ENCODE data around the gene CCDC7. TPM values are rescaled to one million over a fixed set of nuclear protein-coding genes. Genes with fewer than 3 reads are reported as not detected.
"Not testable (repeated sequence)": the region's sequence is repeated elsewhere in the genome, so short reads cannot be mapped to it uniquely, and the experiment has no call there.

The CCDC7 gene
- total RNA-seq, 1 experiment from 2014 or later: 3.0 TPM

DNA sequence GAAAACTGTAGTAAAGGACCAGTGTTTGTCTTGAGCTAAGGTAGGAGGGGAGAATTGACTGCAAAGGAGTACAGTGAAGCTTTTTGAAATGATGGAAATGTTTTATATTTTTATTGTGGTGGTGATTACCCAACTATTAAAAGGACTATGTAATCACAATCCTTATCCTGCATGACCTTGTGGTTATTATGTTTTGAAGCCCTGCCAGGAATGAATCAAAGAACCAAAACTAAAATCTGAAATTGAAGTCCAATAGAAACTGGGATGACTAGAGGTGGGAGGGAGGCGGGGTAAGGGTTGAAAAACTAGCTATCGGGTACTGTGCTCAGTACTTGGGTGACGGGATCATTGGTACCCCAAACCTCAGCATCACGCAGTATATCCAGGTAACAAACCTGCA lies 8.2 kb downstream of the CCDC7 start:
- no peak for DNase-seq (ENCODE audit: low spot score)

DNA sequence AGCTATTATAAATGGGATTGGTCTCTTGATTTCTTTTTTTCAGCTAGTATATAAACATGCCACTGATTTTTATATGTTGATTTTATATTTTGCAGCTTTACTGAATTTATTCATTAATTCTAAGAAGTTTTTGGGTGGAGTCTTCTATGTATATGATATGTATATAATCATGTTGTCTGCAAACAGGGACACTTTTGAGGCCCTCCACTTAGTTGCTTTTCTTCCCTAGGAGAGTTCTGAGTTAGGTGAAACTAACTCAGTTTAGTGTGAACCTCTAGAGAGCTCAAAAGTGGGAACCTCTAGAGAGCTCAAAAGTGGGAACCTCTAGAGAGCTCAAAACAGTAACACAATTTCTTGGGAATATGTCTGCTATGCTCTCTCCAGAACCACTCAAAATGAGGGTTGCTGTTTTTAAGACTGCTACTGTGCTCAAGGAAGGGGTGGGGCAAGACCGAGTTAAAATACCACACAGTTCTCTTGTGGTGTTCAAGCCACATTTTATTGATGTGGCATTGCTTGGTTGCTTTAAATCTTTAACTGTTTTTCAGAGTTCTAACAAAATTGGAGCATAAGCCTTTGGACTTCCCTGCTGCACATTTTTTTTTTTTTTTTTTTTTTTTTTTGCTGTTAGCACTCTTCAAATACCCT lies 13.2 kb downstream of the CCDC7 start:
- DNase-seq (ENCODE audit: low spot score): no peak

DNA sequence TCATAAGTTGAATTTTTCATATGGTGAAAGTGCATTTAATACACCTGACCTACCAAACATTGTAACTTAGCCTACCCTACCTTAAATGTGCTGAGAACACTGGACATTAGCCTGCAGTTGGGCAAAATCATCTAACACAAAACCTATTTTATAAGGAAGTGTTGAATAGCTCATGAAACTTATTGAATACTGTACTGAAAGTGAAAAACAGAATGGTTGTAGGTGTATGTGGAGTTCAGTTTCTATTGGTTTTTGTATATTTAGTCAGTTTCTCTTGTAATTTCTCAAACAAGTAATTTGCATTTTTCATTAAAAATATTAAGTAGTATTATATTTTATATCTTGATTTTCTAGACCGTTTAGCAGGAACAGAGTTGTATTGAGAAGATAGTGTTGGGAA lies 15.3 kb downstream of the CCDC7 start:
- no peak for DNase-seq (ENCODE audit: low spot score)

DNA sequence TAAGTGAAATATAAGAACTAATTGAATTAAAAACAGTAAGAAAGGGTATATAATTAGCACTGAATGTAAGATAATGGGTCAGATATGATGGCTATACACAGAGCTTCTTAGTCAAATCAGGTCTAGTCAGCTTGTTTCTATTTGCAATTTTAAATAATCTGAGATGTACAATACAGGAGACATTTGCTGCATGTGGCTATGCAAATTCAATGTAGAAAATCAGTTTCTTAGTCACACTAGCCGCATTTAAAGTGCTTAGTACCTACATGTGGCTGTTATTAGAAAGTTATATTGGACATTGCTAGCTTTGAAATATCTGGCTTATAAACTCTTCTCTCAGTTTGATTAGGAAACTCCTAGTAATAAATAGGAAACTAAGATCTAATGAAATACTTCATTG lies 25.3 kb downstream of the CCDC7 start:
- DNase-seq (ENCODE audit: low spot score): no peak

DNA sequence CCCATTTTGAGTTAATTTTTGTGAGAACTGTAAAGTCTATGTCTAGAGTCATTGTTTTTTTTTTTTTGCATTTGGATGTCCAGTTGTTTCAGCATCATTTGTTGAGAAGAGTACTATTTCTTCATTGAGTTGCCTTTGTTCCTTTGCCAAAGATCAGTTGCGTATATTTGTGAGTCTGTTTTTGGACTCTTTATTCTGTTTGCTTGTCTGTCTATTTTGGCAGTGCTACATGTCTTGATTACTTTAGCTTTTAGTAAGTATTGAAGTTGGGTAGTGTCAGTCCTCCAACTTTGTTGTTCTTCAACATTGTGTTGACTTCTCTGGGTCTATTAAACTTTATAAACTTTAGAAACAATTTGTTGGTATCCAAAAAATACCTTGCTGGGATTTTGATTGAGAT lies 31.6 kb downstream of the CCDC7 start:
- no peak for DNase-seq (ENCODE audit: low spot score)

DNA sequence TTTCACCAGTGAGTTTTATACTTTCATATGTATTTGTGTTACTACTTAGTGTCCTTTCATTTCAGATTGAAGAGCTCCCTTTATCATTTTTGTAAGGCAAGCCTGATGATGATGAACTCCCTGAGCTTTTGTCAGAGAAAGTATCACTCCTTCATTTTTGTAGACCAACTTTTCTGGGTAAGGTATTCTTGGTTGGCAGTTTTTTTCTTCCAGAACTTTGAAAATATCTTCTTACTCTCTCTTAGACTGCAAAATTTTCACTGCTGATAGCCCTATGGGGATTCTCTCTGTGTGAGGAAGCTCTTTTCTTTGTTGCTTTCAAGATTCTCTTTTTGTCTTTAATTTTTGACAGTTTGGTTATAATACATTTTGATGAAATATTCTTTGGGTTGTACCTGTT lies 35.7 kb downstream of the CCDC7 start:
- no peak for DNase-seq (ENCODE audit: low spot score)

DNA sequence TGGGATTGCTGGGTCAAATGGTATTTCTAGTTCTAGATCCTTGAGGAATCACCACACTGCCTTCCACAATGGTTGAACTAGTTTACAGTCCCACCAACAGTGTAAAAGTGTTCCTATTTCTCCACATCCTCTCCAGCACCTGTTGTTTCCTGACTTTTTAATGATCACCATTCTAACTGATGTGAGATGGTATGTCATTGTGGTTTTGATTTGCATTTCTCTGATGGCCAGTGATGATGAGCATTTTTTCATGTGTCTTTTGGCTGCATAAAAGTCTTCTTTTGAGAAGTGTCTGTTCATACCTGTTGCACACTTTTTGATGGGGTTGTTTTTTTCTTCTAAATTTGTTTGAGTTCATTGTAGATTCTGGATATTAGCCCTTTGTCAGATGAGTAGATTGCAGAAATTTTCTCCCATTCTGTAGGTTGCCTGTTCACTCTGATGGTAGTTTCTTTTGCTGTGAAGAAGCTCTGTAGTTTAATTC lies 37.1 kb downstream of the CCDC7 start:
- not testable (repeated sequence) for DNase-seq (ENCODE audit: low spot score)

DNA sequence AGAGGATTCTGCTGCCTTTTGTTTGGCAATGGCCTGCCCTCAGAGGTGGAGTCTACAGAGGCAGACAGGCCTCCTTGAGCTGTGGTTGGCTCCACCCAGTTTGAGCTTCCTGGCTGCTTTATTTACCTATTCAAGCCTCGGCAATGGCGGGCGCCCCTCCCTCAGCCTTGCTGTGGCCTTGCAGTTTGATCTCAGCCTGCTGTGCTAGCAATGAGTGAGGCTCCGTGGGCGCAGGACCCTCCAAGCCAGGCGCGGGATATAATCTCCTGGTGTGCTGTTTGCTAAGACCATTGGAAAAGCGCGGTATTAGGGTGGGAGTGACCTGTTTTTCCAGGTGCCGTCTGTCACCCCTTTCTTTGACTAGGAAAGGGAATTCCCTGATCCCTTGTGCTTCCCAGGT lies 42.1 kb downstream of the CCDC7 start:
- DNase-seq (ENCODE audit: low spot score): not testable (repeated sequence)

DNA sequence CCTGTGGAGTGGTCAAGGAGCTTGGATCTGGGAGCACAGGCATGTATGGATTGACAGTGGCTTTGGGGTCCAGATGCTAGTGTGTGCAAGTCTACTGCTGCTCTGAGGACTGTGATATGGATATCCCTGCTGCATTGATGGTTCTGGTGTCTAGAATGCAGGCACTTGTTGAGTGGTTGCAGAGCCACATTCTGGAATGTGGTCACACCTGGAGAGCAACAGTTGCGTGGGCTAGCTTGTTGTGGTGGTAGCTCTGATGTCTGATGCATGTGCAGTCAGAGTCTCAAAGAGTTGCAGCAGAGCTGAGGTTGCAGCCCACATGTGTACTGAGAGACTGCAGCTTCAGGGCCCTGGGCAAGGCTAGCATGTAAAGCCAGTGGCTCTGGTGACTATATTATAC lies 43.2 kb downstream of the CCDC7 start:
- no peak for DNase-seq (ENCODE audit: low spot score)

DNA sequence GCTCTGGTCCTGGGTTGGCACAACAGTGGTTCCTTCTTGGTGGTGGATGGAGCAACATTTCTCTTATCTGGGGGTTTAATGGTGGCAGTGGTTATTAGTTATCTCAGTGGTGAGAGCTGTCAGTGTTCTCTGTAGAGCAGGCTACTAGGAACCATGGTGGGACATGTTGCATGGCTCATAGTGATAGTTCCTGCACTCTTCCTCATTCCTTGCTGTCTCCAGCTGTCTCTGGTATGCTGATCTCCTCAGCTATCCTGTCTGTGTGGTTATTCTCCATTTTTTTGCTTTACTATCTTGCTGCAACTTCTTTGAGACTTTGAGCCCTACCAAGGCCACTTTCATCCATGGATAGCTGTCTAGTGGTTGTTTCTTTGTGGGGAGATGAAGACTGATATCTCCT lies 44.0 kb downstream of the CCDC7 start:
- DNase-seq (ENCODE audit: low spot score): no peak

DNA sequence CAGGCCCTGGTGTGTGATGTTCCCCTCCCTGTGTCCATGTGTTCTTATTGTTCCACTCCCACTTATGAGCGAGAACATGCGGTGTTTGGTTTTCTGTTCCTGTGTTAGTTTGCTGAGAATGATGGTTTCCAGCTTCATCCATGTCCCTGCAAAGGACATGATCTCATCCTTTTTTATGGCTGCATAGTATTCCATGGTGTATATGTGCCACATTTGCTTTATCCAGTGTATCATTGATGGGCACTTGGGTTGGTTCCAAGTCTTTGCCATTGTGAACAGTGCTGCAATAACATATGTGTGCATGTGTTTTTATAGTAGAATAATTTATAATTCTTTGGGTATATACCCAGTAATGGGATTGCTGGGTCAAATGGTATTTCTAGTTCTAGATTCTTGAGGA lies 48.6 kb downstream of the CCDC7 start:
- not testable (repeated sequence) for DNase-seq (ENCODE audit: low spot score)

DNA sequence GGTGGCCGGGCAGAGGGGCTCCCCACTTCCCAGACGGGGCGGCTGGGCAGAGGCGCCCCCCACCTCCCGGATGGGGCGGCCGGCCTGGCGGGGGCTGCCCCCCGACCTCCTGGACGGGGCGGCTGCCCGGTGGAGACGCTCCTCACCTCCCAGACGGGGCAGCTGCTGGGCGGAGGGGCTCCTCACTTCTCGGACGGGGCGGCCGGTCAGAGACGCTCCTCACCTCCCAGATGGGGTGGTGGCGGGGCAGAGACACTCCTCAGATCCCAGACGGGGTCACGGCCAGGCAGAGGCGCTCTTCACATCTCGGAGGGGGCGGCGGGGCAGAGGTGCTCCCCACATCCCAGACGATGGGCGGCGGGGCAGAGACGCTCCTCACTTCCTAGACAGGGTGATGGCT lies 54.2 kb downstream of the CCDC7 start:
- DNase-seq (ENCODE audit: low spot score): not testable (repeated sequence)

DNA sequence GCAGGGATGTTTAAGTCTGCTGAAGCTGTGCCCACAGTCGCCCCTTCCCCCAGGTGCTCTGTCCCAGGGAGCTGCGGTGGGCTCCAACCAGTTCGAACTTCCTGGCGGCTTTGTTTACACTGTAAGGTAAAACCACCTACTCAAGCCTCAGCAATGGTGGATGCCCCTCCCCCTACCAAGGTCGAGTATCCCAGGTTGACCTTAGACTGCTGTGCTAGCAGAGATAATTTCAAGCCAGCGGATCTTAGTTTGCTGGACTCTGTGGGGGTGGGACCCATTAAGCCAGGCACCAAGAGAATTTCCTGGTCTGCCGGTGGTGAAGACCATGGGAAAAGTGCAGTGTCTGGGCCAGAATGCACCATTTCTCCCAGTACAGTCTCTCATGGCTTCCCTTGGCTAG lies 56.0 kb downstream of the CCDC7 start:
- no peak for DNase-seq (ENCODE audit: low spot score)

DNA sequence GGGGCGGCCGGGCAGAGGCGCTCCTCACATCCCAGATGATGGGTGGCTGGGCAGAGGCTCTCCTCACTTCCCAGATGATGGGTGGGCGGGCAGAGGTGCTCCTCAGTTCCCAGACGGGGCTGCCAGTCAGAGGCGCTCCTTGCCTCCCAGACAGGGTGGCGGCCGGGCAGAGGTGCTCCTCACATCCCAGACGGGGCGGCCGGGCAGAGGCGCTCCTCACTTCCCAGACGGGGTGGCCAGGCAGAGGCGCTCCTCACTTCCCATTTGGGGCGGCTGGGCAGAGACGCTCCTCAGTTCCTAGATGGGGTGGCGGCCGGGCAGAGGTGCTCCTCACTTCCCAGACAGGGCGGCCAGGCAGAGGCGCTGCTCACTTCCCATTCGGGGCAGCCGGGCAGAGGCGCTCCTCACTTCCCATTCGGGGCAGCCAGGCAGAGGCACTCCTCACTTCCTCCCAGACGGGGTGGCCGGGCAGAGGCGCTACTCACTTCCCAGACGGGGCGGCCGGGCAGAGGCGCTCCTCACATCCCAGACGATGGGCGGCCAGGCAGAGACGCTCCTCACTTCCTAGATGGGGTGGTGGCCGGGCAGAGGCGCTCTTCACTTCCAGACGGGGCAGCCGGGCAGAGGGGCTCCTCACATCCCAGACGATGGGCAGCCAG lies 60.0 kb downstream of the CCDC7 start:
- not testable (repeated sequence) for DNase-seq (ENCODE audit: low spot score)

DNA sequence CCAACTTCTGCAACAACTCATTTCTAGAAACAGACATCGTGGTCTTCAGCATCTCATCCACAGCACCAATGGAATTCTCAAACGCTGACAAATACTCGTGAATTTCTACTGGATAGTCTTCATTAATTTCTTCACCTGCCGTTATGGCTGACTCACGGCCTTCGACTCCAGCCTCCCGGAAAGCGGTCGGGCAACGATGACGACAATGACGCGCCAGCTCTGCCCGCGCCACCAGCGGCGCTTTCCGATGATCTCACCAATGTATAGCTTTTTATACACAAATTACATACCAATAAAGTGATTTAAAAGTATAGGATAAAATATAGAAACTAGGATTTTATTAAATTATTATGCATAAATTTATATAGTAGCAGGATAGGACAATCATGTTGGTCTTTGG lies 65.7 kb downstream of the CCDC7 start:
- no peak for DNase-seq (ENCODE audit: low spot score)

DNA sequence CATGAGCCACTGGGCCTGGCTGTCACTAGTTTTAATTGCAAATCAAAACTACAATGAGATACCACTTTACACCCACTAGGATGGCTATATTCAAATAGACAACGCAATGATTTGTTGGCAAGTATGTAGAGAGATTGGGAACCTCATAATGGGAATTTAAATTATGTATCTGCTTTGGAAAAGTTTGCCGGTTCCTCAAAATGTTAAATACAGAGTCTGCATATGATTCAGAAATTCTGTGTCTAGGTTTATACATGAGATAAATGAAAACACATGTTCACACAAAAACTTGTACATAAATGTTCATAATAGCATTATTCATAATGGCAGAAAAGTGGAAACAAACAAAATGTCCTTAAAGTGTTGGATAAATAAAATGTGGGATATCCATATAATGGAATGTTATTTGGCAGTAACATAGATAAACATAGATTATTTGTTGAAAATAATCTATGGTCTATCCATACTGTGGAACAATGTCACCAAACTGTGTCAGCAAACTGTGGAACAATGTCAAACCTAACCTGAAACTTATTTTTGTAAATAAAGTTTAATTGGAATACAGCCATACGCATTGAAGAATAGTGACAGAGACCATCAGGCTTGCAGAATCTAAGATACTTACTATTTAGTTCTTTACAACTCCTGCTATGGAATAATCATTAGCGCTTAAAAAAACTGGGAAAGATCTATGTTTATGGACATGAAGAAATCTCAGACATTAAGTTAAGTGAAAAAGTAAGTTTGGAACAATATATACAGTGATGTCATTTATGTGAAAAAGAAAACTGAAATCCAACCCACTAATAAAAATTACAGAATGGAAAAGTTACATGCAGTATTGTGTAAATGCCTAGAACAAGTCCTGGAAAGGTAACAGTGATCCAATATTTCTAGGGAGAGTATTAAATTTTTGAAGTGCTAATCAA lies 70.9 kb downstream of the CCDC7 start:
- DNase-seq (ENCODE audit: low spot score): no peak

DNA sequence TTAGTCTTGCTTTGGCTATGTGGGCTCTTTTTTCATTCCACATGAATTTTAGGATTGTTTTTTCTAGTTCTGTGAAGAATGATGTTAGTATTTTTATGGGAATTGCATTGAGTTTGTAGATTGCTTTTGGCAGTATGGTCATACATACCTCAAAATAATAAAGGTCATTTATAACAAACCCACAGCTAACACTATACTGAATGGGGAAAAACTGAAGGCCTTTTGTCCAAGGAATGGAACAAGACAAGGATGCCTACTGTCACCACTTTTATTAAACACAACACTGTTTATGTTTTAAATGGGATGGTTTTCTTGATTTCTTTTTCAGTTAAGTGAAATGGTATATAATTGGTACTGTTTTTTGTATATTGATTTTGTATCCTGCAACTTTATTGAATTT lies 84.3 kb downstream of the CCDC7 start:
- DNase-seq (ENCODE audit: low spot score): no peak

DNA sequence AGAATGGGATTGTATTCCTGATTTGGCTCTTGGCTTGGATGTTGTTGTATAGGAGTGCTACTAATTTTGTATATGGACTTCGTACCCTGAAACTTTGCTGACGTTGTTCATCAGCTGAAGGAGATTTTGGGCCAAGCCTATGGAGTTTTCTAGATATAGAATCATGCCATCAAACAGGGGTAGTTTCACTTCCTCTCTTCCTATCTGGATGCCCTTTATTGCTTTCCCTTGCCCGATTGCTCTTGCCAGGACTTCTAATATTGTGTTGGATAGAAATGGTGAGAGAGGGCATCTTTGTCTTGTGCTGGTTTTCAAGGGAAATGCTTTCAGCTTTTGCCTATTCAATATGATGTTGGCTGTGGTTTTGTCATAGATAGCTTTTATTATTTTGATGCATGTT lies 92.3 kb downstream of the CCDC7 start:
- no peak for DNase-seq (ENCODE audit: low spot score)

DNA sequence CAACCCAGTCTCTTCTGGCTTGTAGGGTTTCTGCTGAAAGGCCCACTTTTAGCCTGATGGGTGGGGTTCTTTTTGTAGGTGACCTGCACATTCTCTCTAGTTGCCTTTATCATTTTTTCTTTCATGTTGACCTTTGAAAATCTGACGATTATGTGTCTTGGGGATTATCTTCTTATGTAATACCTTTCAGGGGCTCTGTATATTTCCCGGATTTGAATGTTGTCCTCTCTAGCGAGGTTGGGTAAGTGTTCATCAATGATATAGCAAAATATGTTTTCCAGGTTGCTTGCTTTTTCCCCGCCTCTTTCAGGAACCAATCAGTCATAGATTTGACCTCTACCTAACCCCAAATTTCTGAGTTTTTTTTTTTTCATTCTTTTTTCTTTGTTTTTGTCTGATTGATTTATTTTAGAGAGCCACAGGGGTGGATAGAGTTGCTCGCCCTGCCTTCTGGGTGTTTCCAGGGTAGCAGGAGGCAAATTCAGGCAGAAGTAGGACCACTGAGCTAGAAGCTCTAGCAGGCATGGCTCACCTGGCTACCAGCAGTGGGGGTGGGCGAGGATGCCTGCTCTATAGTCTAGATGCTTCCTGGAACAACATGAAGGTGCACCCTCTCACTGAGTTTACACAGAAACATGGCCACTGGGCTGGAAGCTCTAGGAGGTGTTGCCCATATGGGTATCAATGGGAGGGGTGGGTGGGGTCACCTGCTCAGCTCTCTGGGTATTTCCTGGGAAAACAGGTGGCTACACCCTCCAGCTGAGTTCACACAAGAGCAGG lies 94.9 kb downstream of the CCDC7 start:
- no peak for DNase-seq (ENCODE audit: low spot score)

DNA sequence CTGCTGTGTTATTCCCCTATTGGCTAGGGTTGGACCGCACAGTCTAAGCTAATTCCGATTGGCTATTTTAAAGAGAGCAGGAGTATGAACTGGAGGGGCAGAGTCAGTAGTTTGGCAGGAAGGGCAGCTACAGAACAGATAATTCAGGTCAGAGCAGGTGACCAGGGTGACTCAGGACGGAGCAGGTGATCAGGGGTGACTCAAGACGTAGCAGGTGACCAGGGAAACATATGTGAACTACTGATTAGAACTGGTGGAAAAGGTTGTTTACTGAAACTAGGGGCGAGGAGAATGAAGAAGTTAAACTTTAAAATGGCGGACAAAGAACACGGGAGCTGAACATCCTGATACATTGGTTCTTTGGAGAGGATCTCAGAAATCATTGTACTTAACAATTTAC lies 102.3 kb downstream of the CCDC7 start:
- DNase-seq (ENCODE audit: low spot score): no peak

DNA sequence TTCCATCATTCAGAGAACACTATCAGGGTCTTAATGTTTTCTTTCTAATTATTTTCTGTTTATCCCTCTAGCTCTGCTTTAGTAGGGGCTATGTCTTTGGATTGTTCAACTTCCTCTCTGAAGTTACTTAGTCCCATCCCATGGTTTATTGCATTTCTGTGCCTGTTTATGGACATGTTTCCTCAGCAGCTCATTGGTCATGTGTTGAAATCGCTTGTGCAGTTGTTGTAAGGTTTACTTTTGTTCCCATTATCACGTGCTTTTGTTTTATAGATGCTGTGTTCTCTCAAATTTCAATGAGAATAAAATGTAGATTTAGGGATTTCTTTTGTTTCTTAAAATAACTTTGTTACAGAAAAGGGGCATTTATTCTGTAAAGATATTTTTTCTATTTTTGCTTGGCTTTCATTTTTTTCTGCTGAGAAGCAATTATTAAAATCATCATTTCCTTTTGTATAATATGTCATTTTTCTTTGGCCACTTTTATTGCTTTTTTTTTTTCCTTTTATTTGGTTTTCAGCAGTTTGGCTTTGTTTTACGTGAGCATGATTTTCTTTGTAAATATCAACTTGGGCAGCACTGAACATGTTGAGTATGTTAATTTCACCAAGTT lies 110.9 kb downstream of the CCDC7 start:
- DNase-seq (ENCODE audit: low spot score): no peak
